Activated T-cell treated with anti-CD3 and anti-CD28 coated beads, Interleukin-2, amount 50 U/mL, for 4 hours (primary cell): ENCODE measurements around the gene CEP152. TPM values are rescaled to one million over a fixed set of nuclear protein-coding genes. Genes with fewer than 3 reads are reported as not detected.

Source experiments
- ATAC-seq, 2 donors: fragments of 200-7000 bp; cut with Tn5 transposase; one replicate each; pipeline ENCODE4 v1.10.0; 2021
- DNase-seq: peaks from one replicate; pipeline ENCODE4 v3.0.0-alpha.2; 2020
- H3K27me3 Mint-ChIP-seq: one replicate; pipeline ENCODE4 v1.8.0; 2021; ENCODE audit warnings: low read depth, mixed read lengths
- H3K36me3 Mint-ChIP-seq: one replicate; pipeline ENCODE4 v1.8.0; 2022; ENCODE audit warnings: mixed read lengths; ENCODE audit not compliant: insufficient read depth
- H3K4me1 Mint-ChIP-seq: one replicate; pipeline ENCODE4 v1.8.0; 2021; ENCODE audit warnings: low read depth, mixed read lengths
- H3K4me3 Mint-ChIP-seq: one replicate; pipeline ENCODE4 v1.8.0; 2021; ENCODE audit warnings: mild to moderate bottlenecking, moderate library complexity, mixed read lengths
- H3K9me3 Mint-ChIP-seq: one replicate; pipeline ENCODE4 v1.8.0; 2021; ENCODE audit warnings: mixed read lengths
- total RNA-seq, 3 donors: library from RNA; stranded (reverse); gene quantifications; one replicate each; pipeline ENCODE4 v1.2.1, GENCODE V29; 2021

The CEP152 gene
- total RNA-seq, 3 donors from 2014 or later, result 10.2 to 12.5 (median 12.5) TPM

DNA sequence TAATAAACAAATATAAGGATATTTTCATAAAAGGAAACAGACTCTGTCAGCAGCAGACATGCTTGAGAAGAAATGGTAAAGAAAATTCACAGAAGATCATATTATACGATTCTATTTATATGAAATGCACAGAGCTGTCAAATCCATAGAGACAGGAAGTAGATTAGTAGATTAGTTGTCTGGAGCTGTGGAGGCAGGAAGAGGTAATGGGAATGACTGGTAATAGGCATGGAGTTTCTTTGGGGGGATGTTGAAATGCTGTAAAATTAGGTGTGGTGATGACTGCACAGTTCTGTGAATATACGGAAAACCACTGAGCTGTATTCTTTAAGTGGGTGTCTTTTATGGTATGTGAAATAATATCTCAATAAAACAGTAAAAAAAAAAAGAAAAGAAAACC lies 35.3 kb downstream of the CEP152 start:
- H3K27me3 Mint-ChIP-seq, result no peaks in the 10 kb centered on the region
- H3K4me1 Mint-ChIP-seq, result no peaks in the 10 kb centered on the region
- ATAC-seq (no peak), DNase-seq (no peak)
- H3K9me3 Mint-ChIP-seq, result peaks cover 10% of the 10 kb centered on the region
- H3K36me3 Mint-ChIP-seq, result peaks cover 35% of the 10 kb centered on the region
- no peak overlapping the region for H3K4me3 Mint-ChIP-seq

GRCh38 chr15:48774484-48774883 lies 36.4 kb downstream of the CEP152 start:
- Mint-ChIP-seq H3K27me3 (no peaks in the 10 kb centered on the region), H3K36me3 (peaks cover 37% of the 10 kb centered on the region), H3K4me3 (no peak overlapping the region), H3K9me3 (peaks cover 10% of the 10 kb centered on the region), H3K4me1 (no peaks in the 10 kb centered on the region)
- DNase-seq, result no peak
- no peak for ATAC-seq

DNA sequence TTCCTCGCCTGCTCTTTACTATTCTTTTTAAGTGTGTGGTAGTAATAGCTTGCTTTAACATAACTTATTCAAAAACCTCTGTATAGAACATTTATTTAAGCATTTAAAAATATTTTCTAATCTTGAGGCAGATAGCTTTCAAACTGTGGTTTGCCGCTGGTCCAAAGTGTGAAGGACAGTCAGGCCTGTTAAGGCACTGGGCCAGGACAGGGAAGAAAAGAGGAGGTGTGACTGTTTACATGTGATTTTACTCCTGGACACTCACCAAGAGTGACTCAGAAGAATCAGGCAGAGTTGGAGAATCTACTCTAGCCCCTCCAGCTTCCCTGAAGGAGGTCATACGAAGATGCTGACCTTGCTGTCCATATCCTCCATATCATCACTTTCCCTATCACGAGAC lies 44.7 kb downstream of the CEP152 start:
- DNase-seq, result no peak
- ATAC-seq, result no peak
- Mint-ChIP-seq H3K27me3 (no peaks in the 10 kb centered on the region), H3K4me1 (no peaks in the 10 kb centered on the region), H3K9me3 (no peaks in the 10 kb centered on the region), H3K36me3 (peaks cover 51% of the 10 kb centered on the region), H3K4me3 (no peak overlapping the region)

DNA sequence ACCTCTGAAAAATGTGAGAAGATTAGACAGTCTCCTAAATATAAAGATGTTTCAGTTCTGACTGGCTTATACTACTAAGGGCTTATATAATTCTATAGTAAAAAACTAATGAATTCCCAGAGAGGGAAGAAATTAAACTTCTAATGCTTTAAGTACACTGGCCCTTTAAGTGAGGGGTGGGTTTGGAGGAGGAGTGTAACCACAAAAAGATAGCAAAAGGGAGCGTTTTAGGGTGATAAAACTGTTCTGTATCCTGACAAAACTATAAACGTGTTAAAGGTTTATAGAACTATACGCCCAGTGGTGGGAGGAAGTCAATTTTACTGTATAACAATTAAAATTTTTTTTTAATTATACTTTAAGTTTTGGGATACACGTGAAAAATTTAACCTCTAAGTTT lies 45.8 kb downstream of the CEP152 start:
- ATAC-seq (no peak), DNase-seq (no peak)
- no peaks in the 10 kb centered on the region for H3K9me3 Mint-ChIP-seq
- peaks cover 50% of the 10 kb centered on the region for H3K36me3 Mint-ChIP-seq
- no peak overlapping the region for H3K4me3 Mint-ChIP-seq
- no peaks in the 10 kb centered on the region for H3K4me1 Mint-ChIP-seq
- H3K27me3 Mint-ChIP-seq, result no peaks in the 10 kb centered on the region

GRCh38 chr15:48761393-48762158 lies 49.3 kb downstream of the CEP152 start:
- H3K36me3 Mint-ChIP-seq, result peaks cover 35% of the 10 kb centered on the region
- ATAC-seq (no peak), DNase-seq (no peak)
- no peak overlapping the region for H3K4me3 Mint-ChIP-seq
- no peaks in the 10 kb centered on the region for H3K4me1 Mint-ChIP-seq
- H3K9me3 Mint-ChIP-seq, result no peaks in the 10 kb centered on the region
- H3K27me3 Mint-ChIP-seq, result no peaks in the 10 kb centered on the region

GRCh38 chr15:48759921-48760320 lies 50.9 kb downstream of the CEP152 start:
- H3K27me3 Mint-ChIP-seq, result no peaks in the 10 kb centered on the region
- DNase-seq (no peak), ATAC-seq (no peak)
- no peaks in the 10 kb centered on the region for H3K4me1 Mint-ChIP-seq
- H3K9me3 Mint-ChIP-seq, result no peaks in the 10 kb centered on the region
- H3K4me3 Mint-ChIP-seq, result no peak overlapping the region
- peaks cover 38% of the 10 kb centered on the region for H3K36me3 Mint-ChIP-seq

GRCh38 chr15:48757661-48758060 lies 53.2 kb downstream of the CEP152 start:
- H3K4me3 Mint-ChIP-seq, result no peak overlapping the region
- DNase-seq (no peak), ATAC-seq (no peak)

DNA sequence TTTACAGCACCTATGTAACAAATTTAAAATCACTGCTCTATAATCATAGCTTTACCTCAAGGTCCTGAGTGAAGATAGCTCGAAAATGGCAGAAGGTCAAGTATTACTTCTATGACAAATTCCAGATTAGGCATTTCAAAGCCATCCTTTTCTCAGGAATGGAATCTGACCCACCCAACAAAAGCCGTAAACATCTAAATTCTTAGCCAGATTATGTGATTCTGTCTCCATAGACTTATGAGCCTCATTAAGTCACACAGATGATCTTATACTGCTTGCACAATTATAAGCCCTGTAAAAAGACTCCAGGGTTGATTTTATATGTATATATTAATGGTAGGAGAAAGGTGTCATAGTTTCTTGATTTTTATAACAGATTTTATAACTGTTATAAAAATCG lies 56.9 kb downstream of the CEP152 start:
- ATAC-seq, result no peak
- DNase-seq, result no peak
- Mint-ChIP-seq H3K4me3 (no peak overlapping the region), H3K27me3 (no peaks in the 10 kb centered on the region), H3K4me1 (no peaks in the 10 kb centered on the region), H3K36me3 (peaks cover 43% of the 10 kb centered on the region), H3K9me3 (no peaks in the 10 kb centered on the region)

More at GRCh38 chr15:48757661-48758060, 53.2 kb downstream of the CEP152 start:
- Mint-ChIP-seq H3K27me3 (no peaks in the 10 kb centered on the region), H3K9me3 (no peaks in the 10 kb centered on the region), H3K36me3 (peaks cover 36% of the 10 kb centered on the region), H3K4me1 (no peaks in the 10 kb centered on the region)

GRCh38 chr15:48751595-48751994 lies 59.3 kb downstream of the CEP152 start:
- DNase-seq, result no peak
- H3K27me3 Mint-ChIP-seq, result no peaks in the 10 kb centered on the region
- H3K4me3 Mint-ChIP-seq, result no peak overlapping the region
- no peaks in the 10 kb centered on the region for H3K9me3 Mint-ChIP-seq
- H3K4me1 Mint-ChIP-seq, result no peaks in the 10 kb centered on the region
- H3K36me3 Mint-ChIP-seq, result peaks cover 47% of the 10 kb centered on the region
- no peak for ATAC-seq

GRCh38 chr15:48748535-48748934 lies 62.3 kb downstream of the CEP152 start:
- no peaks in the 10 kb centered on the region for H3K9me3 Mint-ChIP-seq
- DNase-seq (no peak), ATAC-seq (no peak)
- no peak overlapping the region for H3K4me3 Mint-ChIP-seq
- no peaks in the 10 kb centered on the region for H3K27me3 Mint-ChIP-seq
- H3K36me3 Mint-ChIP-seq, result peaks cover 38% of the 10 kb centered on the region
- H3K4me1 Mint-ChIP-seq, result no peaks in the 10 kb centered on the region

- peaks cover 52% of the 10 kb centered on the region for H3K36me3 Mint-ChIP-seq
- ATAC-seq, result no peak
These were observed 77.3 kb downstream of the CEP152 start for GRCh38 chr15:48733615-48734014.

GRCh38 chr15:48730506-48730905 lies 80.4 kb downstream of the CEP152 start:
- H3K9me3 Mint-ChIP-seq, result peaks cover 16% of the 10 kb centered on the region
- H3K36me3 Mint-ChIP-seq, result peaks cover 42% of the 10 kb centered on the region
- DNase-seq, result no peak
- no peak overlapping the region for H3K4me3 Mint-ChIP-seq
- no peak for ATAC-seq
- no peaks in the 10 kb centered on the region for H3K4me1 Mint-ChIP-seq
- H3K27me3 Mint-ChIP-seq, result no peaks in the 10 kb centered on the region

More at GRCh38 chr15:48733615-48734014, 77.3 kb downstream of the CEP152 start:
- no peak overlapping the region for H3K4me3 Mint-ChIP-seq
- DNase-seq, result no peak
- H3K9me3 Mint-ChIP-seq, result peaks cover 22% of the 10 kb centered on the region
- H3K27me3 Mint-ChIP-seq, result no peaks in the 10 kb centered on the region
- H3K4me1 Mint-ChIP-seq, result no peaks in the 10 kb centered on the region

- DNase-seq (no peak), ATAC-seq (no peak)
- H3K27me3 Mint-ChIP-seq, result peaks cover 2% of the 10 kb centered on the region
- H3K36me3 Mint-ChIP-seq, result peaks cover 14% of the 10 kb centered on the region
- H3K4me1 Mint-ChIP-seq, result no peaks in the 10 kb centered on the region
- H3K4me3 Mint-ChIP-seq, result no peak overlapping the region
- no peaks in the 10 kb centered on the region for H3K9me3 Mint-ChIP-seq
These were observed 86.9 kb downstream of the CEP152 start for GRCh38 chr15:48723969-48724368.

GRCh38 chr15:48722764-48723661 lies 87.9 kb downstream of the CEP152 start:
- H3K27me3 Mint-ChIP-seq, result peaks cover 2% of the 10 kb centered on the region
- DNase-seq, result no peak
- no peak overlapping the region for H3K4me3 Mint-ChIP-seq
- no peak for ATAC-seq
- peaks cover 9% of the 10 kb centered on the region for H3K36me3 Mint-ChIP-seq
- H3K4me1 Mint-ChIP-seq, result no peaks in the 10 kb centered on the region
- no peaks in the 10 kb centered on the region for H3K9me3 Mint-ChIP-seq
